Gastroesophageal sphincter (tissue), 3 donors: Measurements from ENCODE around the gene SEMA4D.

Experiments
- CTCF ChIP-seq, 4 experiments: fragments of 200-600 bp in 2 of 4; fragments of 450-650 bp in 2 of 4; sonication (generic) in 1 of 4; IDR thresholded peaks; one replicate each; pipeline ENCODE4 v1.5.1; 2017 to 2019; ENCODE audit warnings: antibody characterized with exemption in 4 of 4, mild to moderate bottlenecking in 2 of 4, moderate library complexity in 2 of 4
- EP300 ChIP-seq: sonication (generic); formaldehyde crosslinking; IDR thresholded peaks from one replicate; pipeline ENCODE4 v1.6.1; 2017; ENCODE audit warnings: antibody characterized with exemption, mild to moderate bottlenecking
- POLR2A ChIP-seq, 2 donors: fragments of 450-650 bp; IDR thresholded peaks; one replicate each; pipeline ENCODE4 v1.6.1; 2017; ENCODE audit warnings: antibody characterized with exemption in 2 of 2, mild to moderate bottlenecking in 2 of 2, moderate library complexity in 1 of 2

- TF ChIP-seq CTCF (IDR thresholded peaks at IDR 0.05) (no peak), POLR2A (IDR thresholded peaks at IDR 0.05) (no peak), EP300 (no peak)
Measured at GRCh38 chr9:89381308-89381609, 116.7 kb downstream of the SEMA4D start.
